Measurements from ENCODE around the gene ULK1.

DNA sequence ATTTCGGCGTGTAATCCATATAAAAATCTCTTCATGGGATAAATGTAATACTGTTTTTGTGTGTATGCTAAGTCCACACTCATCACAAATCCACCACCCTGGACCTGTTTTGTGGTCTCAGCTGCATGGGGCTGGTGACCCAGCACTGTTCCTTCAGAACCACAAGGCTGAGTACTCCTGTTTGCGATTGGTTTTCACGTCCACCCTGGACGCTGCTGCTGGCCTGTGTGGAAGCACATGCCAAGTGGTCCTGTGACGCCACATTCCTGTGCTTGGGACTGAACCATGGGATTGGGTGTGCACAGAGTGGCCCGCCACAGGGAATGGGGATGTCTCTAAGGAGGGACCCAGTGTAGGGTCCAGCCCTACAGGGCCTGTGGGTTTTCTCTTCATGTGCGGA lies 39.0 kb downstream of the ULK1 start:
- no peak for TF ChIP-seq POLR2AphosphoS5 (IDR thresholded peaks at IDR 0.05; ENCODE audit: low read depth, low read length)
- TF ChIP-seq, protein P1, sequence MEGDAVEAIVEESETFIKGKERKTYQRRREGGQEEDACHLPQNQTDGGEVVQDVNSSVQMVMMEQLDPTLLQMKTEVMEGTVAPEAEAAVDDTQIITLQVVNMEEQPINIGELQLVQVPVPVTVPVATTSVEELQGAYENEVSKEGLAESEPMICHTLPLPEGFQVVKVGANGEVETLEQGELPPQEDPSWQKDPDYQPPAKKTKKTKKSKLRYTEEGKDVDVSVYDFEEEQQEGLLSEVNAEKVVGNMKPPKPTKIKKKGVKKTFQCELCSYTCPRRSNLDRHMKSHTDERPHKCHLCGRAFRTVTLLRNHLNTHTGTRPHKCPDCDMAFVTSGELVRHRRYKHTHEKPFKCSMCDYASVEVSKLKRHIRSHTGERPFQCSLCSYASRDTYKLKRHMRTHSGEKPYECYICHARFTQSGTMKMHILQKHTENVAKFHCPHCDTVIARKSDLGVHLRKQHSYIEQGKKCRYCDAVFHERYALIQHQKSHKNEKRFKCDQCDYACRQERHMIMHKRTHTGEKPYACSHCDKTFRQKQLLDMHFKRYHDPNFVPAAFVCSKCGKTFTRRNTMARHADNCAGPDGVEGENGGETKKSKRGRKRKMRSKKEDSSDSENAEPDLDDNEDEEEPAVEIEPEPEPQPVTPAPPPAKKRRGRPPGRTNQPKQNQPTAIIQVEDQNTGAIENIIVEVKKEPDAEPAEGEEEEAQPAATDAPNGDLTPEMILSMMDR (IDR thresholded peaks at IDR 0.05), result no peak
- no peak for TF ChIP-seq SIN3A (IDR thresholded peaks at IDR 0.05; ENCODE audit: borderline replicate concordance, insufficient read depth, low read depth, low read length)
- TF ChIP-seq, protein P2, sequence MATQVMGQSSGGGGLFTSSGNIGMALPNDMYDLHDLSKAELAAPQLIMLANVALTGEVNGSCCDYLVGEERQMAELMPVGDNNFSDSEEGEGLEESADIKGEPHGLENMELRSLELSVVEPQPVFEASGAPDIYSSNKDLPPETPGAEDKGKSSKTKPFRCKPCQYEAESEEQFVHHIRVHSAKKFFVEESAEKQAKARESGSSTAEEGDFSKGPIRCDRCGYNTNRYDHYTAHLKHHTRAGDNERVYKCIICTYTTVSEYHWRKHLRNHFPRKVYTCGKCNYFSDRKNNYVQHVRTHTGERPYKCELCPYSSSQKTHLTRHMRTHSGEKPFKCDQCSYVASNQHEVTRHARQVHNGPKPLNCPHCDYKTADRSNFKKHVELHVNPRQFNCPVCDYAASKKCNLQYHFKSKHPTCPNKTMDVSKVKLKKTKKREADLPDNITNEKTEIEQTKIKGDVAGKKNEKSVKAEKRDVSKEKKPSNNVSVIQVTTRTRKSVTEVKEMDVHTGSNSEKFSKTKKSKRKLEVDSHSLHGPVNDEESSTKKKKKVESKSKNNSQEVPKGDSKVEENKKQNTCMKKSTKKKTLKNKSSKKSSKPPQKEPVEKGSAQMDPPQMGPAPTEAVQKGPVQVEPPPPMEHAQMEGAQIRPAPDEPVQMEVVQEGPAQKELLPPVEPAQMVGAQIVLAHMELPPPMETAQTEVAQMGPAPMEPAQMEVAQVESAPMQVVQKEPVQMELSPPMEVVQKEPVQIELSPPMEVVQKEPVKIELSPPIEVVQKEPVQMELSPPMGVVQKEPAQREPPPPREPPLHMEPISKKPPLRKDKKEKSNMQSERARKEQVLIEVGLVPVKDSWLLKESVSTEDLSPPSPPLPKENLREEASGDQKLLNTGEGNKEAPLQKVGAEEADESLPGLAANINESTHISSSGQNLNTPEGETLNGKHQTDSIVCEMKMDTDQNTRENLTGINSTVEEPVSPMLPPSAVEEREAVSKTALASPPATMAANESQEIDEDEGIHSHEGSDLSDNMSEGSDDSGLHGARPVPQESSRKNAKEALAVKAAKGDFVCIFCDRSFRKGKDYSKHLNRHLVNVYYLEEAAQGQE (IDR thresholded peaks at IDR 0.05; ENCODE audit: insufficient read depth in 1 of 2, low read depth in 2 of 2, low read length in 1 of 2), result no peak

Measured in Panc1 (cell line).